GM12878 (cell line): ENCODE results near the gene GPR171. TPM values are rescaled to one million over a fixed set of nuclear protein-coding genes. Genes with fewer than 3 reads are reported as not detected.
A peak's percentile ranks its signal among the peaks of the same experiment; 100 is the strongest.

Experiments used
- ATAC-seq: fragments of 200-7000 bp; cut with Tn5 transposase; 3 replicates; pipeline ENCODE4 v1.9.1; 2020; ENCODE audit warnings: mild to moderate bottlenecking, moderate library complexity
- BruUV-seq: library from RNA; stranded (reverse); fragments of 400-500 nt; replicated peaks from 2 replicates; lab custom pipeline; 2021; lab: Mats Ljungman, UMichigan
- CTCF ChIA-PET: fragments of 300-600 bp; sonication (Branson Sonifier 250); formaldehyde crosslinking; extraction: SDS; loops from one replicate; lab custom pipeline; 2021; ENCODE audit warnings: inconsistent platforms; lab: Yijun Ruan, JAX
- POLR2A ChIA-PET: fragments of 350-600 bp; formaldehyde crosslinking; extraction: SDS; loops from one replicate; lab custom pipeline; 2021; ENCODE audit warnings: inconsistent platforms; lab: Charles Lee
- RAD21 ChIA-PET: fragments of 300-600 bp; sonication (Branson Sonifier 250); formaldehyde crosslinking; loops from one replicate; lab custom pipeline; 2023; ENCODE audit warnings: antibody characterized with exemption; ENCODE audit not compliant: unreplicated experiment; lab: Charles Lee
- SMC1A ChIA-PET: fragments of 300-600 bp; sonication (Branson Sonifier 250); formaldehyde crosslinking; loops from one replicate; lab custom pipeline; 2023; ENCODE audit not compliant: unreplicated experiment, uncharacterized antibody; lab: Charles Lee
- DNase-seq: peaks from one replicate; pipeline ENCODE4 v3.0.0-alpha.2; 2011; ENCODE audit warnings: low read depth, low spot score
- FAIRE-seq: peaks from 3 replicates; lab custom pipeline; 2011; peaks lifted over from hg19 to GRCh38; lab: Jason Lieb, UNC
- H2AFZ ChIP-seq: 2 replicates; pipeline ENCODE4 v1.6.0; 2011; ENCODE audit warnings: low read depth, low read length, control low read depth; ENCODE audit not compliant: control insufficient read depth
- H3K27ac ChIP-seq: 2 replicates; pipeline ENCODE4 v1.5.1; 2011; ENCODE audit warnings: control low read depth; ENCODE audit not compliant: control insufficient read depth, insufficient read depth
- H3K27me3 ChIP-seq, 2 experiments: replicated peaks in 1 of 2; 2 replicates each; pipeline versions ENCODE4 v1.6.0 to v1.6.1; 2011; ENCODE audit warnings: low read length in 1 of 2; ENCODE audit not compliant: control insufficient read depth in 2 of 2, insufficient read depth in 2 of 2
- H3K36me3 ChIP-seq, 2 experiments: 2 replicates each; pipeline ENCODE4 v1.5.1; 2011; ENCODE audit warnings: low read length in 1 of 2; ENCODE audit not compliant: control insufficient read depth in 2 of 2, insufficient read depth in 2 of 2
- H3K4me1 ChIP-seq: 2 replicates; pipeline ENCODE4 v1.6.1; 2011; ENCODE audit warnings: mild to moderate bottlenecking, low read length, moderate library complexity, mixed read lengths; ENCODE audit not compliant: control insufficient read depth, insufficient read depth
- H3K4me2 ChIP-seq: 2 replicates; pipeline ENCODE4 v1.6.0; 2011; ENCODE audit warnings: control low read depth; ENCODE audit not compliant: control insufficient read depth, insufficient read depth
- H3K4me3 ChIP-seq: fragments of 200-600 bp; sonication (generic); 2 replicates; pipeline ENCODE4 v1.5.1; 2016
- H3K79me2 ChIP-seq: 2 replicates; pipeline ENCODE4 v1.6.0; 2011; ENCODE audit warnings: low read length; ENCODE audit not compliant: control insufficient read depth, insufficient read depth
- H3K9ac ChIP-seq: 2 replicates; pipeline ENCODE4 v1.8.0; 2011; ENCODE audit warnings: low read length, control low read depth, mixed read lengths; ENCODE audit not compliant: control insufficient read depth, insufficient read depth
- H3K9me3 ChIP-seq: replicated peaks from 3 replicates; pipeline ENCODE4 v1.5.1; 2011; ENCODE audit warnings: mild to moderate bottlenecking, low read length; ENCODE audit not compliant: control insufficient read depth, insufficient read depth
- H4K20me1 ChIP-seq: 2 replicates; pipeline ENCODE4 v1.6.0; 2011; ENCODE audit not compliant: control insufficient read depth, insufficient read depth
- ATF7 ChIP-seq: fragments of 450-650 bp; IDR thresholded peaks from 2 replicates; pipeline ENCODE4 v1.6.1; 2016; ENCODE audit warnings: low read depth, mild to moderate bottlenecking
- CHD2 ChIP-seq: IDR thresholded peaks from 2 replicates; pipeline ENCODE4 v1.6.1; 2011; ENCODE audit warnings: low read depth, low read length, improper control_type of control experiment, borderline replicate concordance
- ESRRA ChIP-seq: IDR thresholded peaks from 2 replicates; pipeline ENCODE4 v1.6.1; 2012; ENCODE audit warnings: mild to moderate bottlenecking, low read length, improper control_type of control experiment
- FOXK2 ChIP-seq: fragments of 450-650 bp; IDR thresholded peaks from 2 replicates; pipeline ENCODE4 v1.6.1; 2017; ENCODE audit warnings: mild to moderate bottlenecking, moderate library complexity
- NRF1 ChIP-seq: conservative IDR thresholded peaks from 2 replicates; pipeline ENCODE4 v1.6.1; 2011; ENCODE audit warnings: mild to moderate bottlenecking, low read depth, low read length, improper control_type of control experiment
- POLR2AphosphoS5 ChIP-seq: IDR thresholded peaks from 2 replicates; pipeline ENCODE4 v1.6.1; 2011; ENCODE audit warnings: mild to moderate bottlenecking, low read length, inconsistent platforms
- SIX5 ChIP-seq: IDR thresholded peaks from 2 replicates; pipeline ENCODE4 v1.6.1; 2011; ENCODE audit warnings: mild to moderate bottlenecking, low read depth, low read length, moderate library complexity; ENCODE audit not compliant: severe bottlenecking
- SMAD5 ChIP-seq: IDR thresholded peaks from 2 replicates; pipeline ENCODE4 v1.6.1; 2016; ENCODE audit warnings: antibody characterized with exemption, low read depth
- WGBS: methylation state at CpG from one replicate; pipeline ENCODE4 v1.1.6; 2016; ENCODE audit warnings: low lambda C conversion rate; ENCODE audit not compliant: insufficient replicate concordance, insufficient coverage; ENCODE audit errors: missing lambda C conversion rate; 5-methylcytosine and 5-hydroxymethylcytosine counted together
- in situ Hi-C: fragments of 300-500 bp; cut with MboI; formaldehyde crosslinking; loops from 9 replicates; pipeline ENCODE4 v1.14.3; 2018; ENCODE audit warnings: mixed read lengths
- intact Hi-C: fragments of 100-400 bp; cut with micrococcal nuclease; formaldehyde crosslinking; loops from one replicate; pipeline ENCODE4 v1.14.2; 2022; ENCODE audit not compliant: unreplicated experiment
- polyA plus RNA-seq, 11 experiments: library from polyadenylated mRNA; depleted of rRNA in 4 of 11; unstranded in 6 of 11; stranded (reverse) in 5 of 11; fragments of >200 nt; fragmentation: Nextera tagmentation in 4 of 11; fragmentation: Illumina TruSeq in 1 of 11; extraction: Ambion mirVana in 4 of 11; extraction: Trizol in 1 of 11; gene quantifications; 1 replicate in 1 of 11; 2 replicates in 10 of 11; pipeline versions ENCODE4 v1.2.1 to v1.2.3, GENCODE V29; 2011 to 2016; ENCODE audit warnings: inconsistent platforms in 2 of 11, missing spikeins in 2 of 11, low read depth in 1 of 11
- total RNA-seq, 4 experiments: library from RNA; depleted of rRNA in 3 of 4; stranded (reverse); fragments of >200 nt in 3 of 4; fragmentation: Illumina TruSeq in 1 of 4; extraction: Trizol in 1 of 4; gene quantifications; 2 replicates each; pipeline versions ENCODE4 v1.2.1 to v1.2.3, GENCODE V29; 2013 to 2021

Gene GPR171
- total and polyA plus RNA-seq, 10 of the 15 experiments (the other 5 are each of a cell fraction or from before 2014, with no cell fraction given) = 0.05 to 0.07 TPM; not detected in 8

DNA sequence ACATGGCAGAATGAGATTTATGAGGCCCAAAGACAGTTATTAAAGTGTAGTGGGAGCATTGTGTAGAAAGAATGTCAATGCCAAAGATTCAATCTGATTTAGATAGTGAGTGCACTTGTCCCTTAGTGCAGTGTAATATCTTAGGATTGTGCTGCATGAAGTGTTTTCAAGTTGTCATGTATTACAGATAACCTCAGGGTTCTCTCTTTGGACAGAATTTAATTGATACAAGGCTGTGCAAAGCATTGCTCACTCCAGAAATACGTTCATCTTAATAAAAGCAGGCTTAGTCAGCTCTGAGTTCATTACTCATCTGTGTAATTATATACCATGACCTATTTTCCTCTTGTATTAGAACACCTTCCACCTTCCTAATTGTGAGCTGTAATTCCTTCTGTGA, 16.0 kb upstream of the GPR171 start:
- no peak overlapping the region for H3K4me2 ChIP-seq
- POLR2A ChIA-PET = interaction anchor here (0.6 kb wide), 1 partner anchor 51 kb away, joined by 3 read pairs; no protein-coding TSS in a partner anchor
- ATAC-seq = peak; percentile 28; the same call in 1 of the 3 replicates
- RAD21 ChIA-PET = interaction anchor here (0.9 kb wide), 1 partner anchor 456 kb away, joined by 4 read pairs; the partner anchor contains the start of gene SIAH2
- H3K27ac ChIP-seq = no peak overlapping the region
- intact Hi-C loops = no loop called here
- no peak overlapping the region for H2AFZ ChIP-seq
- in situ Hi-C loops = no loop called here
- SMC1A ChIA-PET = interaction anchor here (1.0 kb wide), 1 partner anchor 51 kb away, joined by 4 read pairs; no protein-coding TSS in a partner anchor
- CTCF ChIA-PET = interaction anchor here (0.6 to 2.6 kb wide), 4 partner anchors 9 to 63 kb away, joined by 3 to 7 read pairs (median 3); no protein-coding TSS in a partner anchor
- no peak for FAIRE-seq
- H3K27me3 ChIP-seq = peaks cover 0 to 2% of the 10 kb centered on the region in 2 experiments; a peak in 2 of 4 replicates
- H3K4me3 ChIP-seq = no peak overlapping the region
- no peaks in the 10 kb centered on the region for H4K20me1 ChIP-seq
- no peak for DNase-seq
- no peaks in the 10 kb centered on the region for H3K36me3 ChIP-seq
- BruUV-seq = no TSS peak
- H3K79me2 ChIP-seq = no peaks in the 10 kb centered on the region
- TF ChIP-seq ATF7 (no peak), NRF1 (no peak)
- H3K9me3 ChIP-seq = no peaks in the 10 kb centered on the region
- no peaks in the 10 kb centered on the region for H3K4me1 ChIP-seq
- WGBS = 0% methylated on average over 1 of the region's 1 CpG
- H3K9ac ChIP-seq = no peak overlapping the region

DNA sequence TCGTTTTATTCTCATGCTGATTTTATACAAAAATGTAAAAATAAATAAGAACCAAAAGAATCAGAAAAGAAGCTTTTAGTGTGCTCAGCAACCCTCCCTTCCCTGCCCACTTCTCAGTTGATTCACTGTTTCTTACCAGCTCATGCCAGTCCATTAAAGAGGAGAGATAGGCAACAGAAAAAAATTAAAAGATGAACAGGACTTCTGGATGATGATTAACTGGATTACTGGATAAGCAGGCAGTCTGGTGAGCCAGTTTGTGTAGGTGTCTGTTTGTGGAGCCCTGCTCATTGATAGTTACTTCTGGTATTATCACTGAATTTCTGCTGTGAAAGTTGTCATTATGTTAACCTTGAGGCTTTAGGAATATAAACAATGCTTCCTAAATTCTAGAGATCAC, 15.1 kb upstream of the GPR171 start:
- no peaks in the 10 kb centered on the region for H3K36me3 ChIP-seq
- SMC1A ChIA-PET = interaction anchor here (1.7 kb wide), 1 partner anchor 9 kb away, joined by 8 read pairs; no protein-coding TSS in a partner anchor
- WGBS = 0% methylated on average over 1 of the region's 1 CpG

More for the DNA sequence above, 15.1 kb upstream of the GPR171 start:
- POLR2A ChIA-PET = no interaction called here
- no peak overlapping the region for H3K27ac ChIP-seq
- H3K4me3 ChIP-seq = no peak overlapping the region
- in situ Hi-C loops = no loop called here
- TF ChIP-seq SMAD5 (no peak), ESRRA (no peak), FOXK2 (no peak), SIX5 (no peak), CHD2 (no peak), POLR2AphosphoS5 (no peak)
- BruUV-seq = no TSS peak
- H3K27me3 ChIP-seq = peaks cover 0 to 2% of the 10 kb centered on the region in 2 experiments; a peak in 2 of 4 replicates
- no peak overlapping the region for H3K4me2 ChIP-seq
- RAD21 ChIA-PET = no interaction called here
- intact Hi-C loops = no loop called here
- no peak for DNase-seq
- H2AFZ ChIP-seq = no peak overlapping the region
- H3K9me3 ChIP-seq = no peaks in the 10 kb centered on the region
- H4K20me1 ChIP-seq = no peaks in the 10 kb centered on the region
- FAIRE-seq = no peak
- H3K79me2 ChIP-seq = no peaks in the 10 kb centered on the region
- CTCF ChIA-PET = interaction anchor here (1.1 to 2.6 kb wide), 6 partner anchors 10 to 64 kb away, joined by 3 to 10 read pairs (median 6); no protein-coding TSS in a partner anchor
- H3K4me1 ChIP-seq = no peaks in the 10 kb centered on the region
- ATAC-seq = no peak
- H3K9ac ChIP-seq = no peak overlapping the region
